K562 (cell line): ENCODE data around the gene RUSC1. TPM values are rescaled to one million over a fixed set of nuclear protein-coding genes. Genes with fewer than 3 reads are reported as not detected.

Source experiments
- ATAC-seq: fragments of 200-7000 bp; cut with Tn5 transposase; 3 replicates; pipeline ENCODE4 v1.9.1; 2020; ENCODE audit warnings: moderate library complexity
- BruUV-seq: library from RNA; stranded (reverse); fragments of 400-500 nt; replicated peaks from 2 replicates; lab custom pipeline; 2021; lab: Mats Ljungman, UMichigan
- CTCF ChIA-PET: fragments of 300-600 bp; formaldehyde crosslinking; extraction: SDS; loops from one replicate; lab custom pipeline; 2021; ENCODE audit warnings: low intra/inter-chr PET ratio; lab: Yijun Ruan, JAX
- POLR2A ChIA-PET: fragments of 300-600, 350-650 bp; sonication (Branson Sonifier 250); formaldehyde crosslinking; extraction: SDS; loops from one replicate; lab custom pipeline; 2021; ENCODE audit warnings: antibody characterized with exemption, inconsistent platforms; lab: Yijun Ruan, JAX
- DNase-seq, 4 experiments: peaks; one replicate each; pipeline versions ENCODE4 v3.0.0 to v3.0.0-alpha.2; 2011 to 2018; ENCODE audit warnings: low spot score in 3 of 4, mixed read lengths in 3 of 4; ENCODE audit errors: extremely low read depth in 1 of 4
- FAIRE-seq: peaks from 2 replicates; lab custom pipeline; 2011; peaks lifted over from hg19 to GRCh38; lab: Jason Lieb, UNC
- H2AFZ ChIP-seq: 2 replicates; pipeline ENCODE4 v1.6.0; 2011; ENCODE audit warnings: low read depth, low read length, control low read depth, inconsistent platforms
- H3K27ac ChIP-seq: fragments of 200-600 bp; 3 replicates; pipeline ENCODE4 v1.8.0; 2011; ENCODE audit warnings: low read depth, mild to moderate bottlenecking, control low read depth, inconsistent platforms, low read length, moderate library complexity, mixed read lengths; ENCODE audit errors: extremely low read depth
- H3K27me3 ChIP-seq, 2 experiments: fragments of 300-600 bp in 1 of 2; 2 replicates in 1 of 2; 3 replicates in 1 of 2; pipeline versions ENCODE4 v1.6.0 to v1.8.0; 2011; ENCODE audit warnings: inconsistent platforms in 2 of 2, low read length in 2 of 2, mild to moderate bottlenecking in 1 of 2, mixed read lengths in 1 of 2, moderate library complexity in 1 of 2; ENCODE audit not compliant: control insufficient read depth in 2 of 2, insufficient read depth in 2 of 2
- H3K36me3 ChIP-seq: fragments of 300-600 bp; 3 replicates; pipeline ENCODE4 v1.8.0; 2011; ENCODE audit warnings: mild to moderate bottlenecking, low read length, inconsistent platforms; ENCODE audit not compliant: control insufficient read depth, insufficient read depth
- H3K4me1 ChIP-seq, 2 experiments: fragments of 200-600 bp in 1 of 2; replicated peaks in 1 of 2; 2 replicates in 1 of 2; 3 replicates in 1 of 2; pipeline versions ENCODE4 v1.5.1 to v1.8.0; 2011; ENCODE audit warnings: inconsistent platforms in 2 of 2, low read length in 2 of 2, mild to moderate bottlenecking in 1 of 2, mixed read lengths in 1 of 2, moderate library complexity in 1 of 2; ENCODE audit not compliant: control insufficient read depth in 2 of 2, insufficient read depth in 2 of 2
- H3K4me2 ChIP-seq: 2 replicates; pipeline ENCODE4 v1.6.1; 2011; ENCODE audit warnings: low read length, control low read depth, inconsistent platforms, mixed read lengths; ENCODE audit not compliant: insufficient read depth
- H3K4me3 ChIP-seq: fragments of 200-600 bp; sonication (generic), shearing (Covaris generic); 2 replicates; pipeline ENCODE4 v1.5.1; 2016; ENCODE audit warnings: control low read depth, inconsistent platforms
- H3K79me2 ChIP-seq: fragments of 200-600 bp; 3 replicates; pipeline ENCODE4 v1.8.0; 2011; ENCODE audit warnings: low read length, inconsistent platforms; ENCODE audit not compliant: control insufficient read depth, insufficient read depth
- H3K9ac ChIP-seq, 2 experiments: 2 replicates each; pipeline versions ENCODE4 v1.6.0 to v1.6.1; 2011; ENCODE audit warnings: low read depth in 2 of 2, low read length in 2 of 2, control low read depth in 1 of 2, inconsistent platforms in 1 of 2, mild to moderate bottlenecking in 1 of 2, mixed read lengths in 1 of 2; ENCODE audit not compliant: insufficient read depth in 1 of 2
- H3K9me1 ChIP-seq: one replicate; pipeline ENCODE4 v1.6.0; 2011; ENCODE audit warnings: inconsistent platforms, mild to moderate bottlenecking, low read length, moderate library complexity; ENCODE audit not compliant: control insufficient read depth, insufficient read depth
- H3K9me3 ChIP-seq: replicated peaks from 2 replicates; pipeline ENCODE4 v1.5.1; 2011; ENCODE audit warnings: low read depth, low read length, inconsistent platforms; ENCODE audit not compliant: control insufficient read depth, insufficient read depth
- H4K20me1 ChIP-seq: replicated peaks from 2 replicates; pipeline ENCODE4 v1.6.1; 2011; ENCODE audit warnings: low read length, inconsistent platforms, mixed read lengths; ENCODE audit not compliant: control insufficient read depth, insufficient read depth
- ATF3 ChIP-seq, 2 experiments: fragments of 450-650 bp in 1 of 2; sonication (generic) in 1 of 2; formaldehyde crosslinking in 1 of 2; IDR thresholded peaks in 1 of 2; conservative IDR thresholded peaks in 1 of 2; 2 replicates each; pipeline versions ENCODE4 v1.6.1 to v1.8.1; 2016 to 2023; ENCODE audit warnings: mild to moderate bottlenecking in 2 of 2, moderate library complexity in 2 of 2, inconsistent platforms in 1 of 2, missing genetic modification reagents in 1 of 2
- E2F1 ChIP-seq: sonication (generic); formaldehyde crosslinking; IDR thresholded peaks from 2 replicates; pipeline ENCODE4 v1.8.1; 2023; ENCODE audit warnings: mild to moderate bottlenecking, missing genetic modification reagents, moderate library complexity
- ELK1 ChIP-seq: sonication (generic); formaldehyde crosslinking; IDR thresholded peaks from 2 replicates; pipeline ENCODE4 v1.8.1; 2022; ENCODE audit warnings: missing genetic modification reagents
- ESRRA ChIP-seq: fragments of 450-650 bp; IDR thresholded peaks from 2 replicates; pipeline ENCODE4 v1.6.1; 2014; ENCODE audit warnings: low read depth, mild to moderate bottlenecking, moderate library complexity, borderline replicate concordance
- EWSR1 ChIP-seq: fragments of 450-650 bp; IDR thresholded peaks from 2 replicates; pipeline ENCODE4 v1.6.1; 2018; ENCODE audit warnings: borderline replicate concordance, mild to moderate bottlenecking, low read depth, moderate library complexity; ENCODE audit not compliant: partially characterized antibody
- IRF2 ChIP-seq: sonication (generic); formaldehyde crosslinking; IDR thresholded peaks from 2 replicates; pipeline ENCODE4 v1.8.1; 2022; ENCODE audit warnings: mild to moderate bottlenecking, missing genetic modification reagents
- MNT ChIP-seq, 2 experiments: fragments of 450-650 bp; conservative IDR thresholded peaks; 2 replicates each; pipeline ENCODE4 v1.6.1; 2017; ENCODE audit warnings: mild to moderate bottlenecking in 2 of 2, moderate library complexity in 2 of 2
- NFRKB ChIP-seq: fragments of 450-650 bp; IDR thresholded peaks from 2 replicates; pipeline ENCODE4 v1.6.1; 2016; ENCODE audit warnings: low read depth
- ZNF184 ChIP-seq: sonication (generic); formaldehyde crosslinking; IDR thresholded peaks from 2 replicates; pipeline ENCODE4 v1.5.0; 2020; ENCODE audit warnings: missing genetic modification reagents
- ZNF274 ChIP-seq: IDR thresholded peaks from 2 replicates; pipeline ENCODE4 v1.6.1; 2011; ENCODE audit warnings: low read depth, mild to moderate bottlenecking, low read length, moderate library complexity, borderline replicate concordance
- WGBS: fragments of 100-300 bp; shearing (Covaris generic); methylation state at CpG from one replicate; pipeline ENCODE4 v1.1.6; 2016; ENCODE audit warnings: low coverage, mixed read lengths; ENCODE audit not compliant: insufficient coverage; ENCODE audit errors: missing lambda C conversion rate; 5-methylcytosine and 5-hydroxymethylcytosine counted together
- in situ Hi-C: fragments of 300-500 bp; cut with MboI; formaldehyde crosslinking; loops from 4 replicates; pipeline ENCODE4 v1.15.0; 2018; ENCODE audit warnings: inconsistent platforms, mixed read lengths
- intact Hi-C: fragments of 100-400 bp; cut with micrococcal nuclease; formaldehyde crosslinking; loops from 2 replicates; pipeline ENCODE4 v1.14.2; 2022
- polyA plus RNA-seq, 8 experiments: library from polyadenylated mRNA; depleted of rRNA in 4 of 8; stranded (reverse) in 5 of 8; unstranded in 3 of 8; fragments of >200 nt; fragmentation: Nextera tagmentation in 2 of 8; fragmentation: Illumina TruSeq in 1 of 8; extraction: Ambion mirVana in 2 of 8; extraction: Trizol in 1 of 8; gene quantifications; 2 replicates each; pipeline versions ENCODE4 v1.2.1 to v1.2.3, GENCODE V29; 2011 to 2014; ENCODE audit warnings: inconsistent platforms in 1 of 8, missing spikeins in 1 of 8
- total RNA-seq, 7 experiments: library from RNA; depleted of rRNA in 6 of 7; stranded (reverse); fragments of >200 nt in 6 of 7; fragmentation: Illumina TruSeq in 2 of 7; extraction: Trizol in 2 of 7; gene quantifications; 2 replicates each; pipeline versions ENCODE4 v1.2.1 to v1.2.3, GENCODE V29; 2011 to 2021; ENCODE audit warnings: low replicate concordance in 1 of 7

RUSC1 gene
- total and polyA plus RNA-seq, 9 of the 15 experiments (the other 6 are each of a cell fraction or from before 2014, with no cell fraction given): 5.7 to 68.3 (median 33.6) TPM

GRCh38 chr1:155277070-155277901 lies 43.4 kb upstream of the RUSC1 start, which contains the start of gene HCN3:
HCN3 (plus strand) TSS chr1:155277463; CDS start chr1:155277591, 128 bp downstream.
- H2AFZ ChIP-seq: peak within 1 kb of the TSS; percentile 92
- ATAC-seq (peak; percentile 83), FAIRE-seq (peak; percentile 97), DNase-seq (peak; percentile 97 to 99 (median 98))
- no peaks in the 10 kb centered on the region for H3K27me3 ChIP-seq
- H3K4me1 ChIP-seq: peaks cover 21 to 39% of the 10 kb centered on the region in 2 experiments; a peak in 4 of 5 replicates
- no peaks in the 10 kb centered on the region for H3K9me3 ChIP-seq
- ChIA-PET POLR2A (interaction anchor here (0.8 to 2.1 kb wide), 8 partner anchors 9 to 45 kb away, joined by 3 to 9 read pairs (median 4); partner anchors contain the start of genes FDPS and SCAMP3), CTCF (interaction anchor here (0.6 to 2.0 kb wide), 3 partner anchors 25 to 46 kb away, joined by 3 to 12 read pairs (median 3); no protein-coding TSS in a partner anchor)
- no peaks in the 10 kb centered on the region; the same call in 1 of the 2 replicates for H4K20me1 ChIP-seq
- under 1% methylated on average over 42 of the region's 68 CpGs for WGBS
- BruUV-seq: no TSS peak
- H3K4me3 ChIP-seq: peak within 1 kb of the TSS; percentile 57
- H3K36me3 ChIP-seq: peaks cover 7% of the 10 kb centered on the region; the same call in 2 of the 3 replicates
- no peaks in the 10 kb centered on the region for H3K9me1 ChIP-seq
- peak within 1 kb of the TSS; percentile 80 for H3K4me2 ChIP-seq
- in situ Hi-C loops: no loop called here
- peak within 1 kb of the TSS; percentile 55 for H3K27ac ChIP-seq
- H3K9ac ChIP-seq: peak within 1 kb of the TSS; percentile 39 to 93
- intact Hi-C loops: loop anchor here (1.0 to 2.0 kb wide), 3 partner anchors 24 to 46 kb away; partner anchors contain the start of genes FDPS and PKLR
- H3K79me2 ChIP-seq: peaks cover 17% of the 10 kb centered on the region
- no peak for TF ChIP-seq ATF3 (IDR thresholded peaks at IDR 0.05)
- no peak for TF ChIP-seq ATF3 (CRISPR knock-in tag; conservative IDR thresholded peaks at IDR 0.05)
- peak; percentile 95 for TF ChIP-seq E2F1 (CRISPR knock-in tag)
- peak; percentile 43; the same call in 1 of the 2 replicates for TF ChIP-seq ESRRA
- TF ChIP-seq ZNF184 (CRISPR knock-in tag): no peak
- TF ChIP-seq ZNF274: no peak
- TF ChIP-seq IRF2 (CRISPR knock-in tag): no peak
- TF ChIP-seq MNT (conservative IDR thresholded peaks at IDR 0.05): peak; percentile 36 to 63; a peak in 3 of 4 replicates
- TF ChIP-seq EWSR1: no peak
- TF ChIP-seq ELK1 (CRISPR knock-in tag): no peak
- no peak for TF ChIP-seq NFRKB
